SK-N-SH (cell line): ENCODE measurements around the gene F7. TPM values are rescaled to one million over a fixed set of nuclear protein-coding genes. Genes with fewer than 3 reads are reported as not detected.

Experiments
- CTCF ChIA-PET: fragments of 300-600, 350-600 bp; formaldehyde crosslinking; extraction: SDS; loops from one replicate; lab custom pipeline; 2021; lab: Yijun Ruan, JAX
- POLR2A ChIA-PET: fragments of 350-600 bp; sonication (Branson Sonifier 250); formaldehyde crosslinking; extraction: SDS; loops from one replicate; lab custom pipeline; 2020; ENCODE audit warnings: antibody characterized with exemption, inconsistent platforms; lab: Yijun Ruan, JAX
- DNase-seq: peaks from one replicate; pipeline ENCODE4 v3.0.0; 2012
- H2AFZ ChIP-seq: fragments of 200-600 bp; sonication (generic); 2 replicates; pipeline ENCODE4 v1.8.1; 2016; ENCODE audit warnings: antibody characterized with exemption, mild to moderate bottlenecking, low read depth
- H3F3A ChIP-seq: fragments of 200-600 bp; sonication (generic); replicated peaks from 2 replicates; pipeline ENCODE3; 2016; ENCODE audit warnings: antibody characterized with exemption, mild to moderate bottlenecking; ENCODE audit not compliant: insufficient read depth
- H3K27ac ChIP-seq, 2 experiments: fragments of 200-500 bp in 1 of 2; fragments of 200-600 bp in 1 of 2; sonication (Bioruptor generic) in 1 of 2; sonication (generic), shearing (Covaris generic) in 1 of 2; 2 replicates each; pipeline versions ENCODE4 v1.5.1 to v1.6.1; 2014 to 2016; ENCODE audit warnings: low read depth in 2 of 2, inconsistent platforms in 1 of 2, low read length in 1 of 2, mild to moderate bottlenecking in 1 of 2, mixed read lengths in 1 of 2
- H3K27me3 ChIP-seq: fragments of 200-600 bp; sonication (generic), shearing (Covaris generic); 2 replicates; pipeline ENCODE4 v1.6.1; 2016; ENCODE audit warnings: mixed run types; ENCODE audit not compliant: insufficient read depth
- H3K36me3 ChIP-seq, 2 experiments: fragments of 200-500 bp in 1 of 2; fragments of 200-600 bp in 1 of 2; sonication (Bioruptor generic) in 1 of 2; sonication (generic) in 1 of 2; replicated peaks in 1 of 2; 2 replicates each; pipeline versions ENCODE3 to v1.5.1; 2014 to 2016; ENCODE audit warnings: low read length in 1 of 2, mild to moderate bottlenecking in 1 of 2; ENCODE audit not compliant: insufficient read depth in 2 of 2, control insufficient read depth in 1 of 2
- H3K4me1 ChIP-seq, 2 experiments: fragments of 200-500 bp in 1 of 2; fragments of 200-600 bp in 1 of 2; sonication (Bioruptor generic) in 1 of 2; sonication (generic), shearing (Covaris generic) in 1 of 2; 2 replicates each; pipeline versions ENCODE4 v1.5.1 to v1.6.1; 2014 to 2016; ENCODE audit warnings: low read depth in 1 of 2, low read length in 1 of 2, mixed run types in 1 of 2; ENCODE audit not compliant: insufficient read depth in 2 of 2, control insufficient read depth in 1 of 2
- H3K4me2 ChIP-seq: fragments of 200-600 bp; sonication (generic), shearing (Covaris generic); 2 replicates; pipeline ENCODE4 v1.6.1; 2017; ENCODE audit warnings: mixed run types
- H3K4me3 ChIP-seq, 2 experiments: fragments of 200-500 bp in 1 of 2; fragments of 200-600 bp in 1 of 2; sonication (Bioruptor generic) in 1 of 2; sonication (generic), shearing (Covaris generic) in 1 of 2; 2 replicates each; pipeline versions ENCODE4 v1.5.1 to v1.8.1; 2014 to 2016; ENCODE audit warnings: low read depth in 2 of 2, inconsistent platforms in 1 of 2, low read length in 1 of 2, mild to moderate bottlenecking in 1 of 2, mixed read lengths in 1 of 2, moderate library complexity in 1 of 2
- H3K79me2 ChIP-seq: fragments of 200-600 bp; sonication (generic); 2 replicates; pipeline ENCODE4 v1.8.1; 2017; ENCODE audit warnings: mild to moderate bottlenecking; ENCODE audit not compliant: insufficient read depth
- H3K9ac ChIP-seq: fragments of 200-600 bp; sonication (generic); 2 replicates; pipeline ENCODE4 v1.6.1; 2017; ENCODE audit warnings: mixed run types
- H3K9me2 ChIP-seq: fragments of 200-600 bp; sonication (generic); 2 replicates; pipeline ENCODE4 v1.6.1; 2017; ENCODE audit warnings: mixed run types
- H3K9me3 ChIP-seq: fragments of 200-600 bp; sonication (generic); 2 replicates; pipeline ENCODE4 v1.6.1; 2017; ENCODE audit warnings: mixed run types, mild to moderate bottlenecking, moderate library complexity
- H4K20me1 ChIP-seq: fragments of 200-600 bp; sonication (generic); 2 replicates; pipeline ENCODE4 v1.6.1; 2017; ENCODE audit warnings: mild to moderate bottlenecking, mixed run types; ENCODE audit not compliant: insufficient read depth
- EP300 ChIP-seq, 2 experiments: IDR thresholded peaks; 2 replicates each; pipeline versions ENCODE4 v1.4.0 to v1.6.1; 2012; ENCODE audit warnings: borderline replicate concordance in 1 of 2, low read depth in 1 of 2, low read length in 1 of 2
- EZH2phosphoT487 ChIP-seq: fragments of 200-600 bp; sonication (generic); IDR thresholded peaks from 2 replicates; pipeline ENCODE4 v1.6.1; 2017; ENCODE audit warnings: low read depth, mixed run types, mild to moderate bottlenecking, antibody characterized with exemption, moderate library complexity, borderline replicate concordance
- FOSL2 ChIP-seq: IDR thresholded peaks from 2 replicates; pipeline ENCODE4 v1.4.0; 2012; ENCODE audit warnings: low read depth, mild to moderate bottlenecking, moderate library complexity, borderline replicate concordance
- GABPA ChIP-seq: IDR thresholded peaks from 2 replicates; pipeline ENCODE4 v1.4.0; 2012; ENCODE audit warnings: low read depth, mild to moderate bottlenecking
- JUND ChIP-seq: IDR thresholded peaks from 2 replicates; pipeline ENCODE4 v1.4.0; 2012
- MAX ChIP-seq: IDR thresholded peaks from 2 replicates; pipeline ENCODE4 v1.4.0; 2012; ENCODE audit warnings: low read depth
- MEF2A ChIP-seq: IDR thresholded peaks from 2 replicates; pipeline ENCODE4 v1.4.0; 2012; ENCODE audit warnings: low read depth, borderline replicate concordance
- NFIC ChIP-seq: IDR thresholded peaks from 2 replicates; pipeline ENCODE4 v1.4.0; 2012; ENCODE audit warnings: borderline replicate concordance
- RAD21 ChIP-seq: IDR thresholded peaks from 2 replicates; pipeline ENCODE4 v1.6.1; 2012; ENCODE audit warnings: mild to moderate bottlenecking, low read length
- RXRA ChIP-seq: IDR thresholded peaks from 2 replicates; pipeline ENCODE4 v1.4.0; 2012; ENCODE audit warnings: low read depth, mild to moderate bottlenecking, borderline replicate concordance
- TAF1 ChIP-seq: IDR thresholded peaks from 2 replicates; pipeline ENCODE4 v1.6.1; 2012; ENCODE audit warnings: low read depth, mild to moderate bottlenecking, low read length, moderate library complexity, borderline replicate concordance
- TCF12 ChIP-seq: IDR thresholded peaks from 2 replicates; pipeline ENCODE4 v1.4.0; 2012
- WGBS: methylation state at CpG from one replicate; pipeline ENCODE4 v1.1.6; 2017; ENCODE audit warnings: low lambda C conversion rate; 5-methylcytosine and 5-hydroxymethylcytosine counted together
- polyA plus RNA-seq, 3 experiments: library from polyadenylated mRNA; depleted of rRNA; stranded (reverse); fragments of >200 nt; gene quantifications; 2 replicates each; pipeline ENCODE4 v1.2.3, GENCODE V29; 2012
- TF ChIP-seq, protein P1 (sequence below): fragments of 200-600 bp; sonication (generic); IDR thresholded peaks from 2 replicates; pipeline ENCODE4 v1.6.1; 2017; ENCODE audit warnings: antibody characterized with exemption, mild to moderate bottlenecking, moderate library complexity

F7 gene
- polyA plus RNA-seq, 1 of the 3 experiments (the other 2 are of a cell fraction): not detected

GRCh38 chr13:113096052-113096744 lies 9.4 kb upstream of the F7 start:
- 83% methylated on average over 20 of the region's 61 CpGs for WGBS
- Histone ChIP-seq H3K4me2 (no peak overlapping the region), H3K79me2 (no peaks in the 10 kb centered on the region), H3K9me3 (no peaks in the 10 kb centered on the region), H3F3A (no peaks in the 10 kb centered on the region), H4K20me1 (no peaks in the 10 kb centered on the region), H3K27ac (no peak overlapping the region), H2AFZ (no peak overlapping the region), H3K9me2 (no peaks in the 10 kb centered on the region), H3K4me1 (peaks cover 0 to 9% of the 10 kb centered on the region in 2 experiments; a peak in 1 of 4 replicates), H3K36me3 (no peaks in the 10 kb centered on the region), H3K4me3 (no peak overlapping the region), H3K9ac (no peak overlapping the region), H3K27me3 (no peaks in the 10 kb centered on the region)
- DNase-seq: no peak
- POLR2A ChIA-PET: no interaction called here
- CTCF ChIA-PET: no interaction called here
- TF ChIP-seq RXRA (no peak), RAD21 (no peak), TCF12 (no peak), MEF2A (no peak), TAF1 (no peak), GABPA (no peak), FOSL2 (no peak), JUND (no peak)
- TF ChIP-seq, protein P1, sequence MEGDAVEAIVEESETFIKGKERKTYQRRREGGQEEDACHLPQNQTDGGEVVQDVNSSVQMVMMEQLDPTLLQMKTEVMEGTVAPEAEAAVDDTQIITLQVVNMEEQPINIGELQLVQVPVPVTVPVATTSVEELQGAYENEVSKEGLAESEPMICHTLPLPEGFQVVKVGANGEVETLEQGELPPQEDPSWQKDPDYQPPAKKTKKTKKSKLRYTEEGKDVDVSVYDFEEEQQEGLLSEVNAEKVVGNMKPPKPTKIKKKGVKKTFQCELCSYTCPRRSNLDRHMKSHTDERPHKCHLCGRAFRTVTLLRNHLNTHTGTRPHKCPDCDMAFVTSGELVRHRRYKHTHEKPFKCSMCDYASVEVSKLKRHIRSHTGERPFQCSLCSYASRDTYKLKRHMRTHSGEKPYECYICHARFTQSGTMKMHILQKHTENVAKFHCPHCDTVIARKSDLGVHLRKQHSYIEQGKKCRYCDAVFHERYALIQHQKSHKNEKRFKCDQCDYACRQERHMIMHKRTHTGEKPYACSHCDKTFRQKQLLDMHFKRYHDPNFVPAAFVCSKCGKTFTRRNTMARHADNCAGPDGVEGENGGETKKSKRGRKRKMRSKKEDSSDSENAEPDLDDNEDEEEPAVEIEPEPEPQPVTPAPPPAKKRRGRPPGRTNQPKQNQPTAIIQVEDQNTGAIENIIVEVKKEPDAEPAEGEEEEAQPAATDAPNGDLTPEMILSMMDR: no peak

DNA sequence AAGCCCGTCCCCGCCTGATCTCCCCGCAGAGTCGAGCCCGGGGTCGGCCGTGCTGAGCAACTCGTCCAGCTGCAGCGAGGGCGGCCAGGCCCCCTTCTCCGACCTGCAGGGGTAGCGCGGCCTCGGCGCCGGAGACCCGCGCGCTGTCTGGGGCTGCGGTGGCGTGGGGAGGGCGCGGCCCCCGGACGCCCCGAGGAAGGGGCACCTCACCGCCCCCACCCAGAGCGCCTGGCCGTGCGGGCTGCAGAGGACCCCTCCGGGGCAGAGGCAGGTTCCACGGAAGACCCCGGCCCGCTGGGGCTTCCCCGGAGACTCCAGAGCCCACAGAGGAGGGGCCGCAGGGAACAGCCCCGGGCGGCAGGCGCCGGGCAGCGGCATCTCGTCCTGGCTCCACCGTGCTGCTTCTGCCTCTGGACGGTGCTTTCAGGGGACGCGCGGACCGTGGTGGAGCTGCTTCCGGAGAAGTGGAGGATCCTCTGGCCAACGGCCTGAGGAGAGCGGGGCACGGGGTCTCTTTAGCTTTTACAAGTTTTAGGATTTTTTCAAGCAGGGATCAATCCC lies 8.8 kb upstream of the F7 start:
- Histone ChIP-seq H3K4me3 (no peak overlapping the region), H3K27ac (no peak overlapping the region), H3K4me1 (peaks cover 0 to 9% of the 10 kb centered on the region in 2 experiments; a peak in 1 of 4 replicates), H3K36me3 (no peaks in the 10 kb centered on the region), H3F3A (no peaks in the 10 kb centered on the region)
- POLR2A ChIA-PET: no interaction called here
- TF ChIP-seq EP300 (IDR thresholded peaks at IDR 0.05; ENCODE audit: borderline replicate concordance in 1 of 2, low read depth in 1 of 2, low read length in 1 of 2) (no peak), MAX (no peak), NFIC (no peak), EZH2phosphoT487 (no peak)
- TF ChIP-seq, protein P1: no peak
- TF ChIP-seq, all 33 proteins: peak for 0
- no peak for DNase-seq
- Histone ChIP-seq H3K79me2 (no peaks in the 10 kb centered on the region), H3K4me2 (no peak overlapping the region), H3K9me2 (no peaks in the 10 kb centered on the region), H2AFZ (no peak overlapping the region), H4K20me1 (no peaks in the 10 kb centered on the region), H3K27me3 (no peaks in the 10 kb centered on the region), H3K9ac (no peak overlapping the region), H3K9me3 (no peaks in the 10 kb centered on the region)
- CTCF ChIA-PET: no interaction called here
- WGBS: 89% methylated on average over 8 of the region's 52 CpGs
